Vagina (tissue), 2 donors: ENCODE data around the gene MAML2.

Experiments used
- CTCF ChIP-seq, 3 experiments: fragments of 450-650 bp in 2 of 3; fragments of 200-600 bp in 1 of 3; sonication (generic) in 1 of 3; IDR thresholded peaks; one replicate each; pipeline ENCODE4 v1.5.1; 2017 to 2019; ENCODE audit warnings: antibody characterized with exemption in 3 of 3, mild to moderate bottlenecking in 2 of 3, moderate library complexity in 2 of 3
- POLR2A ChIP-seq, 2 donors: fragments of 450-650 bp; IDR thresholded peaks; one replicate each; pipeline ENCODE4 v1.6.1; 2017; ENCODE audit warnings: antibody characterized with exemption in 2 of 2, mild to moderate bottlenecking in 2 of 2, moderate library complexity in 2 of 2

GRCh38 chr11:96017856-96018255 lies 325.1 kb downstream of the MAML2 start:
- TF ChIP-seq CTCF (IDR thresholded peaks at IDR 0.05) (no peak), POLR2A (IDR thresholded peaks at IDR 0.05) (no peak)
